GM18858 (cell line): ENCODE measurements around the gene WBP4.
"Not testable (repeated sequence)": the region's sequence is repeated elsewhere in the genome, so short reads cannot be mapped to it uniquely, and the experiment has no call there.

Source experiments
- ATAC-seq: cut with Tn5 transposase; IDR thresholded peaks from one replicate; pipeline ENCODE4 v1.9.1; 2021; ENCODE audit not compliant: unreplicated experiment

Gene WBP4

GRCh38 chr13:41075485-41075884 lies 14.2 kb downstream of the WBP4 start:
- ATAC-seq: no peak

GRCh38 chr13:41077475-41077874 lies 16.2 kb downstream of the WBP4 start:
- ATAC-seq: no peak

GRCh38 chr13:41079725-41080124 lies 18.4 kb downstream of the WBP4 start:
- ATAC-seq: no peak

GRCh38 chr13:41085961-41086585 lies 24.8 kb downstream of the WBP4 start:
- no peak for ATAC-seq

- not testable (repeated sequence) for ATAC-seq
Measured at GRCh38 chr13:41095681-41096080, 34.4 kb downstream of the WBP4 start.

- no peak for ATAC-seq
Measured at GRCh38 chr13:41098761-41099160, 37.5 kb downstream of the WBP4 start.

GRCh38 chr13:41099986-41100385 lies 38.7 kb downstream of the WBP4 start:
- no peak for ATAC-seq

GRCh38 chr13:41107104-41107571 lies 45.8 kb downstream of the WBP4 start:
- ATAC-seq: no peak

GRCh38 chr13:41107584-41108014 lies 46.3 kb downstream of the WBP4 start:
- ATAC-seq: no peak

GRCh38 chr13:41111454-41111853 lies 50.1 kb downstream of the WBP4 start:
- no peak for ATAC-seq

GRCh38 chr13:41117869-41118268 lies 56.6 kb downstream of the WBP4 start:
- no peak for ATAC-seq

GRCh38 chr13:41122838-41123237 lies 61.5 kb downstream of the WBP4 start:
- ATAC-seq: no peak

- no peak for ATAC-seq
Measured at GRCh38 chr13:41127701-41128100, 66.4 kb downstream of the WBP4 start.

GRCh38 chr13:41130356-41130755 lies 69.0 kb downstream of the WBP4 start:
- ATAC-seq: no peak

- not testable (repeated sequence) for ATAC-seq
Measured at GRCh38 chr13:41131189-41131588, 69.9 kb downstream of the WBP4 start.

- peak; percentile 4 for ATAC-seq
Measured at GRCh38 chr13:41131660-41132511, 70.6 kb downstream of the WBP4 start.

GRCh38 chr13:41132512-41133152 lies 71.3 kb downstream of the WBP4 start, which contains the start of gene KBTBD6:
KBTBD6 (minus strand) TSS chr13:41132802; CDS start chr13:41132511, 291 bp downstream.
- ATAC-seq: peak; percentile 97
